ENCODE measurements around the gene NLRX1.
A peak's percentile ranks its signal among the peaks of the same experiment; 100 is the strongest.
"Not testable (repeated sequence)": the region's sequence is repeated elsewhere in the genome, so short reads cannot be mapped to it uniquely, and the experiment has no call there.

Gene NLRX1, protein sequence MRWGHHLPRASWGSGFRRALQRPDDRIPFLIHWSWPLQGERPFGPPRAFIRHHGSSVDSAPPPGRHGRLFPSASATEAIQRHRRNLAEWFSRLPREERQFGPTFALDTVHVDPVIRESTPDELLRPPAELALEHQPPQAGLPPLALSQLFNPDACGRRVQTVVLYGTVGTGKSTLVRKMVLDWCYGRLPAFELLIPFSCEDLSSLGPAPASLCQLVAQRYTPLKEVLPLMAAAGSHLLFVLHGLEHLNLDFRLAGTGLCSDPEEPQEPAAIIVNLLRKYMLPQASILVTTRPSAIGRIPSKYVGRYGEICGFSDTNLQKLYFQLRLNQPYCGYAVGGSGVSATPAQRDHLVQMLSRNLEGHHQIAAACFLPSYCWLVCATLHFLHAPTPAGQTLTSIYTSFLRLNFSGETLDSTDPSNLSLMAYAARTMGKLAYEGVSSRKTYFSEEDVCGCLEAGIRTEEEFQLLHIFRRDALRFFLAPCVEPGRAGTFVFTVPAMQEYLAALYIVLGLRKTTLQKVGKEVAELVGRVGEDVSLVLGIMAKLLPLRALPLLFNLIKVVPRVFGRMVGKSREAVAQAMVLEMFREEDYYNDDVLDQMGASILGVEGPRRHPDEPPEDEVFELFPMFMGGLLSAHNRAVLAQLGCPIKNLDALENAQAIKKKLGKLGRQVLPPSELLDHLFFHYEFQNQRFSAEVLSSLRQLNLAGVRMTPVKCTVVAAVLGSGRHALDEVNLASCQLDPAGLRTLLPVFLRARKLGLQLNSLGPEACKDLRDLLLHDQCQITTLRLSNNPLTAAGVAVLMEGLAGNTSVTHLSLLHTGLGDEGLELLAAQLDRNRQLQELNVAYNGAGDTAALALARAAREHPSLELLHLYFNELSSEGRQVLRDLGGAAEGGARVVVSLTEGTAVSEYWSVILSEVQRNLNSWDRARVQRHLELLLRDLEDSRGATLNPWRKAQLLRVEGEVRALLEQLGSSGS

GRCh38 chr11:119168471-119169281 lies at the start of gene NLRX1:
TSS of gene NLRX1 (plus strand) at chr11:119168725. CDS start at chr11:119171404, 2,679 bp downstream.
- peak; percentile 94 for DNase-seq

DNA sequence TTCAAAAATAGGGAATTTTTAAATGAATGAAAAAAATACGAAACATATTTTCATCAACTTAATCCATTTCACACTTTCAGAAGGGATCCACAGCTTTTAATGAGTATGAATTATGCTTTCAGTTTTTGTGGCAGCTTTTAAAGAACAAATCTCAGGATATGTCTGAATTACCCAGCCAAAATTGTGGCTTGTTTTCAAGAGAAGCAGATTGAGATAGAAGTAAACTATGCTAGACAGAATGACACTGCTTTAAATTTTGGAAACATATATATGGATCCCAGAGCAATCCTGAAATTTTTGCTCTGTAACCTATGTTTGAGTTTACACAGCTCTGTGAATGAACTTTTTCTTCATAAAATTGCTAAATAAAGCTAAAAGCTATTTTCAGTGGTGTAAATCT lies 49.6 kb upstream of the NLRX1 start:
- no peak for DNase-seq

GRCh38 chr11:119120639-119121007 lies 47.9 kb upstream of the NLRX1 start:
- no peak for DNase-seq

GRCh38 chr11:119121008-119121810 lies 47.3 kb upstream of the NLRX1 start, which contains the start of gene HINFP:
TSS of gene HINFP (plus strand) at chr11:119121580. CDS start at chr11:119126945, 5,365 bp downstream.
- peak; percentile 100 for DNase-seq

- no peak for DNase-seq
Measured at GRCh38 chr11:119121811-119122124, 46.8 kb upstream of the NLRX1 start.

DNA sequence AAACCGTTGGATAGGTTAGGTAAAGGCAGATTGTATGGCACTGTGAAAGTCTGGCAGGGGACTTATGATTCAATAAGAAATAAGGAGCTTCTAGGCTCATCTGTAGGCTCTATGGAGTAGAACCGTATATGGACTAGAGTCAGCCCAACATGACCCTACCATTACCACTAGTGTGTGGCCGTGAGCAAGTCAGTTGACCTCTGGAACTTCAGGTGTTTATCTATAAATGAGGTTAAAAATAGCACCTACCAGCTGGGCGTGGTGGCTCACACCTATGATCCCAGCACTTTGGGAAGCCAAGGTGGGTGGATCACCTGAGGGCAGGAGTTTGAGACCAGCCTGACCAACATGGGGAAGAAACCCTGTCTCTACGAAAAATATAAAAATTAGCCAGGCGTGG lies 42.7 kb upstream of the NLRX1 start:
- no peak for DNase-seq

DNA sequence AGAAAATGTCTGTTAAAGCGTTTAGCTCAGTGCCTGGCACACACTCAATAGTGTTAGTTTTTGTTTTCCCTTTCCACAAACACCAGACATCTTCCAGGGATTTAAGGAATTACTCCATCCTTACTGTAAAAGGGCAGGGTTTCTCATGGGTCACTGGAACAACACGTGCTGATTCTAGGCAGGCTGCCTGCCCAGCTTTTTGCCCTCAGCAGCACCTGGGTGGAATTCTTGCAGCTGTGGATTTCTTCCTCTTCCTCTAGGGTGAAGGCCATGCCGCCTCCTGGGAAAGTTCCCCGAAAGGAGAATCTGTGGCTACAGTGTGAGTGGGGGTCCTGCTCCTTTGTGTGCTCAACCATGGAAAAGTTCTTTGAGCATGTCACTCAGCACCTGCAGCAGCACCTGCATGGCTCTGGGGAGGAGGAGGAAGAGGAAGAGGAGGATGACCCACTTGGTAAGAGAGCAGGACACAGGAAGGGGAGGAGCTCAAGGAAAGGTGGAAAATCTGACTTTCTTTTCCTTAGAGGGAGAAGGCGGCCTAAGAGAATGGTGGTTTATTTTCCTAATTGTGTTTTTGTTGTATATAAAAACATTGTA lies 41.8 kb upstream of the NLRX1 start:
- DNase-seq, result no peak

GRCh38 chr11:119130662-119131061 lies 37.9 kb upstream of the NLRX1 start:
- DNase-seq, result no peak

DNA sequence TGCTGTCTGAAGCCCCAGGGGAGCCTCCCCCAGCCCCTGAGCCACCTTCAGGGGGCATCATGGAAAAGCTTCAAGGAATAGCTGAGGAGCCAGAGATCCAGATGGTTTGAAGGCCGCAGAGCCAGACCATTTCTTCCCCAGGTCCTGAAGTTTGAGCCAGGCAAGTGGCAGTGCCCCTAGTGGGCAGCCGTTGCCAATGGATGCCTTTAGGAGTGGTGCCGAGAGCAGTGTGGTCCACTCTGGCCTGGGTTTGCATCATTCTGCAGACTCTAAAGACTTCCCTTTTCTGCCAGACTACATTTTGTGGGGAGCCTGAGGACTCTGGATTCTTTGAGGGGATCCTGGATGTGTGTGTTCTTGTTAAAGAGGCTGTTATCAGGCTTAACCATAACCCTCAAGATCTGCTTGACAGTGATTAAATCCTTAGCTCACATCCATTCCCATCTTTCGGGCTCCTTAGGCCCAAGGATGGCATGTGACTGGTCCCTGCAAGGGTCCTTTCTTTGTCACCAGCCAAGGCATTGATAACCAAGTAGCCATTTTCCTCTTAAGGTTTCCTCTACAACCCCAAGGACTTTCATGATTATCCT lies 34.0 kb upstream of the NLRX1 start:
- DNase-seq, result no peak

DNA sequence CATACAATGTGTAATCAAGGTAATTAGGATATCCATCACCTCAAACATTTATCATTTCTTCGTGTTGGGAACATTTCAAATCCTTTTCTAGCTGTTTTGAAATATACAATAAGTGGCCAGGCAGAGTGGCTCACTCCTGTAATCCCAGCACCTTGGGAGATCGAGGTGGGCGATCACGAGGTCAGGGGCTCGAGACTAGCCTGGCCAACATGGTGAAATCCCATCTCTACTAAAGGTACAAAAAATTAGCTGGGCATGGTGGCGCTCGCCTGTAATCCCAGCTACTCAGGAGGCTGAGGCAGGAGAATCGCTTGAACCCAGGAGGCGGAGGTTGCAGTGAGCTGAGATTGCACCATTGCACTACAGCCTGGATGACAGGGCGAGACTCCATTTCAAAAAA lies 29.2 kb upstream of the NLRX1 start:
- DNase-seq, result not testable (repeated sequence)

DNA sequence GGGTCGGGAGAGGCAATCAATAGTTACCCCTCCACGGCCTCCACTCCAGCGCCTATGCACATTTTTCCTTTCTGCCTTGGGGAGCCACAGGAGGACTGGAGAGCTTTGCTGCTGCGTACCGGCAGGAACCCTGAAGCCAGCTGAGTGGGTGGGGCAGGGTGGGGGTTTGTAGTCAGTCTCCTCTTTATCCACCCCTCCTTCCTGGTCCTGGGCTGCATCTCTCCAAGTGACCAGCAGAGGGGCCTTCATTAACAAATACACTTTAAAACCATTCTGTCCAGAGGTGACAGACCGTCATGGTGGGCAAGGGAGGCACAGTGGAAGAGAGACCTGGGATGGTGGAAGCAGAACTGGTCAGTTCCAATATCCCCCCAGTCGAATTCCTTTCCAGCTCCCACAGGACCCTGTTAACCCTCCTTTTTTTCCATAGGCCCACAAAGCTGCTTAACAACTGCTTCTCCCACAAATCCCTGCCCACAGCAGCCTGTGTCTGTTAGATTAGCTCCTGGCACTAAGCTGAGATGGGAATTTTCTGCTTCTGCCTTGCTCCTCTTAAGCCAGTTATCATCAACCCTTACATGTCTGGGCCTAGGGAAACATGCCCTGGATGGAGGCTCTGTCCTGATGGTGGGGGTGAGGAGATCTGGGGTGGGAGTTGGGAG lies 23.6 kb upstream of the NLRX1 start:
- peak; percentile 72 for DNase-seq

- no peak for DNase-seq
Measured at GRCh38 chr11:119145551-119145950, 23.0 kb upstream of the NLRX1 start.

DNA sequence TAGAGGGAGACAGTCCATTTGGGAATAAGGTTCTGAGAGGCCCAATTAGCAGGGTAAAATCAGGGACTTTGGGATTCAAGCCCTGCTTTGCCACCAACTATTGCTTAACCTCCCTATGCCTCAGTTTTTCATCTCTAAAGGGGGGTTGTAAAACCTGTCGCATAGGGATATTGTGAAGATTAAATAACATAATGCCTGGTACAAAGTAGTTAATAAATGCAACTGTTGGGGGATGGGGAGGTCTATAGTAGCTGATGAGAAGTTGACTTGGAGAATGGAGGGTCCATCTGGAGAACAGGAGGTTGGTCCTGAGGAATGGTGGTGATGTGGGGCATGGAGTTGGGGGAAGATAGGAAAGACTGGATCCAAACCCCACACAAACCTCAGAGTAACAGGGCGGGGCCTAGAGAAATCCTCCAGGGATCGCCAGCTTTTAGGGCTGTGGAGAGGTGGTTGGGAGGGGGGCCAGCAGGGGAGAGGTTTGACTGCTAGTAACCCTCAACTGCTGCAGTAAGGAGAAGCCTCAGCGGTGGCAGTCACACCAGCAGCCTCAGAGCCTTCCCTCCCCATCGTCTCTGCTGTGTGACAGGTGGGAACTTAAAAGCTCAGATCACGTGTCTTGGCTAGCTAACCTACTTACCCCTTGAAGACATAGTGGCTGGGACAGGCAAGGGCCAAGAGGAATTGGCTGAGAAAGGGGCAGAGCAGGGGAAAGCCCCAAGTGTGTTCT lies 20.8 kb upstream of the NLRX1 start:
- DNase-seq, result no peak

DNA sequence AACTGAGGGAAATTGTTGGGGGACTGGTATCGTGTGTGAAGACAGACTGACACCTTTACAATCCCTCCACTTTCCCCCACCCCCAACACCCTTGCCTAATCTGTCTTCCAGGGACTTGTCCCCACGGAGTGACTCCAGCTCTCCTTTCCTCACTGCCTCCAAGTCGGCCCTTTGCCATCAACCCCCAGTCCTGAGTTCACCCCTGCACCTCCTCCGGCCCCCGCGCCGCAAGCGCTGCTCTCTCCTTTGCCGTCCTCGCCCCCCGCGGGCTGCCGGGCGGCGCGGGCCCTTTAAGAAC lies 19.9 kb upstream of the NLRX1 start:
- no peak for DNase-seq

- DNase-seq, result peak; percentile 74
Measured at GRCh38 chr11:119149018-119149785, 19.3 kb upstream of the NLRX1 start, which contains the start of gene ABCG4. TSS of gene ABCG4 (plus strand) at chr11:119149052. CDS start at chr11:119149966, 914 bp downstream.

- DNase-seq, result no peak
Measured at GRCh38 chr11:119149786-119150275, 18.7 kb upstream of the NLRX1 start.

GRCh38 chr11:119152043-119152442 lies 16.5 kb upstream of the NLRX1 start:
- DNase-seq, result no peak

DNA sequence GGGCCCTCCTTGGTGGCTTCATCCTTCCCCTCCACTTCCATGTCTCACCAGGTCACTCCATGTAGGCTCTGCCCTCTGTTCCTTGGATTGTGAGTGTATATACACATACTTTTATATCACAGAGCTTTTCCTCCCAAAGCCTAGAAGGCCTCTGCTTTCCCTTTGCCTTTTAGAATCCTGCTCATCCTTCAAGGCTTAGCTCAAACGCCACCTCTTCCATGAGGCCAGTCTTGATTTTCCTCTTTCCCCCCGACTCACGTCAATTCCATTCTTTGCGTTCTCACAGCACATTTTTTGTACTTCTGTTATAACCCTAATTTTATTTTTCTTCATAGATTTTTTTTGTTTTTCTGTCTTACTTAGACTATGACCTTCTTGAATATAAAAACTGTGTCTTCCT lies 15.9 kb upstream of the NLRX1 start:
- DNase-seq, result no peak

Measured in activated effector memory CD4-positive, alpha-beta T cell treated with anti-CD3 and anti-CD28 coated beads, Interleukin-2, amount 50 U/mL, for 16 hours (primary cell).